Astrocyte (in vitro differentiated cells and primary cell): ENCODE results near the gene UCN2.

Experiments used
- EZH2 ChIP-seq: IDR thresholded peaks from 2 replicates; pipeline ENCODE4 v1.6.1; 2012; ENCODE audit warnings: mild to moderate bottlenecking, low read length, inconsistent platforms; ENCODE audit not compliant: insufficient read depth
- TF ChIP-seq, protein P1 (sequence below): IDR thresholded peaks from 2 replicates; pipeline ENCODE4 v1.5.1; 2011; ENCODE audit warnings: low read depth, mild to moderate bottlenecking, inconsistent platforms, low read length, moderate library complexity; ENCODE audit not compliant: insufficient read depth

DNA sequence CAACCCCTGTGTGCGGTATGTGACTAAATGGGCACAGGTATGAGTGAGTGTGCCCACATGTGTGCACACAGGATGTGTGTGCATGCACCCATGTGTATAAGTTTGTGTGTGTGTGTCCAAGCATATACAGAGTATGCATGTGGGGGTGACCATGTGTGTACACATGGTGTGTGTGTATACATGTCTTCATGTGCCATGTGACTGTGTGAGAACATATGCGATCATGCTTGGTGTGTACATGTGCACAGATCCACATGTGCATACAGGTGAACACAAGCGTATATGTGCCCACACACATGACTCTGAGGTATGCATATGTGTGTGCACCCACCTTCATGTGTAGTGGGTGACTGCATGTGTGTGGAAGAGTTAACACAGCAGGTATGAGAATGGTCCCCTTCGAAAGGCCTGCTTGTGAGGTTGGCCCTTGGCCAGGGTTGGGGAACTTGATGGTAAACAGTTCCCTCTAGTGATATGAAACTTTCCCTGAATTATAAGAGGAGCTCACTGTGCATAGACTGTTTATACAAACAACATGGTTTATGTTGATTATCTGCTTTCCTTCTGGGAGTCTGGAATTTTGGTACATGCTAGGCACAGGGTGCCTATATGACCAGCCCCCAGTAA lies 17.3 kb downstream of the UCN2 start:
- TF ChIP-seq, protein P1, sequence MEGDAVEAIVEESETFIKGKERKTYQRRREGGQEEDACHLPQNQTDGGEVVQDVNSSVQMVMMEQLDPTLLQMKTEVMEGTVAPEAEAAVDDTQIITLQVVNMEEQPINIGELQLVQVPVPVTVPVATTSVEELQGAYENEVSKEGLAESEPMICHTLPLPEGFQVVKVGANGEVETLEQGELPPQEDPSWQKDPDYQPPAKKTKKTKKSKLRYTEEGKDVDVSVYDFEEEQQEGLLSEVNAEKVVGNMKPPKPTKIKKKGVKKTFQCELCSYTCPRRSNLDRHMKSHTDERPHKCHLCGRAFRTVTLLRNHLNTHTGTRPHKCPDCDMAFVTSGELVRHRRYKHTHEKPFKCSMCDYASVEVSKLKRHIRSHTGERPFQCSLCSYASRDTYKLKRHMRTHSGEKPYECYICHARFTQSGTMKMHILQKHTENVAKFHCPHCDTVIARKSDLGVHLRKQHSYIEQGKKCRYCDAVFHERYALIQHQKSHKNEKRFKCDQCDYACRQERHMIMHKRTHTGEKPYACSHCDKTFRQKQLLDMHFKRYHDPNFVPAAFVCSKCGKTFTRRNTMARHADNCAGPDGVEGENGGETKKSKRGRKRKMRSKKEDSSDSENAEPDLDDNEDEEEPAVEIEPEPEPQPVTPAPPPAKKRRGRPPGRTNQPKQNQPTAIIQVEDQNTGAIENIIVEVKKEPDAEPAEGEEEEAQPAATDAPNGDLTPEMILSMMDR: no peak
- TF ChIP-seq EZH2: no peak
